ENCODE results near the gene SIL1. TPM values are rescaled to one million over a fixed set of nuclear protein-coding genes. Genes with fewer than 3 reads are reported as not detected.

SIL1 gene
- total and polyA plus RNA-seq, 2 donors from 2014 or later, result 48.6 to 91.7 TPM

GRCh38 chr5:139149477-139150199, 48.5 kb downstream of the SIL1 start:
- DNase-seq (no peak), FAIRE-seq (no peak)
- H3K27me3 ChIP-seq (ENCODE audit: control insufficient read depth, insufficient read depth, low read length), result no peaks in the 10 kb centered on the region
- no peak overlapping the region for H3K9ac ChIP-seq (ENCODE audit: low read length in 3 of 3)
- intact Hi-C loops (cut with DNase I), result no loop called here
- TF ChIP-seq CTCF (IDR thresholded peaks at IDR 0.05; ENCODE audit: borderline replicate concordance, extremely low read depth, insufficient read depth), result no peak
- peaks cover 2 to 20% (median 18%) of the 10 kb centered on the region in 3 donors for H3K4me1 ChIP-seq (ENCODE audit: control insufficient read depth in 2 of 3, insufficient read depth in 2 of 3, low read depth in 1 of 3, low read length in 3 of 3)
- no peak overlapping the region for H3K27ac ChIP-seq (ENCODE audit: low read depth in 2 of 2, low read length in 2 of 2)
- no peaks in the 10 kb centered on the region for H3K36me3 ChIP-seq (ENCODE audit: control insufficient read depth in 2 of 3, insufficient read depth in 3 of 3, low read length in 3 of 3)
- H3K9me3 ChIP-seq (ENCODE audit: control insufficient read depth in 2 of 3, insufficient read depth in 1 of 3, low read length in 3 of 3), result no peaks in the 10 kb centered on the region
- no peak overlapping the region for H3K4me3 ChIP-seq (ENCODE audit: low read length in 3 of 3)

GRCh38 chr5:139148986-139149385, 49.2 kb downstream of the SIL1 start:
- no peak overlapping the region for H3K4me3 ChIP-seq (ENCODE audit: low read length in 3 of 3)
- no peak overlapping the region for H3K27ac ChIP-seq (ENCODE audit: low read depth in 2 of 2, low read length in 2 of 2)
- no peaks in the 10 kb centered on the region for H3K9me3 ChIP-seq (ENCODE audit: control insufficient read depth in 2 of 3, insufficient read depth in 1 of 3, low read length in 3 of 3)
- no peaks in the 10 kb centered on the region for H3K36me3 ChIP-seq (ENCODE audit: control insufficient read depth in 2 of 3, insufficient read depth in 3 of 3, low read length in 3 of 3)
- H3K27me3 ChIP-seq (ENCODE audit: control insufficient read depth, insufficient read depth, low read length), result no peaks in the 10 kb centered on the region
- H3K4me1 ChIP-seq (ENCODE audit: control insufficient read depth in 2 of 3, insufficient read depth in 2 of 3, low read depth in 1 of 3, low read length in 3 of 3), result peaks cover 2 to 20% (median 18%) of the 10 kb centered on the region in 3 donors
- TF ChIP-seq CTCF (IDR thresholded peaks at IDR 0.05; ENCODE audit: borderline replicate concordance, extremely low read depth, insufficient read depth), result no peak
- FAIRE-seq (no peak), DNase-seq (no peak)
- no peak overlapping the region for H3K9ac ChIP-seq (ENCODE audit: low read length in 3 of 3)
- intact Hi-C loops (cut with DNase I), result no loop called here

GRCh38 chr5:139148306-139148705, 49.9 kb downstream of the SIL1 start:
- intact Hi-C loops (cut with DNase I), result no loop called here
- no peak for TF ChIP-seq CTCF (IDR thresholded peaks at IDR 0.05; ENCODE audit: borderline replicate concordance, extremely low read depth, insufficient read depth)
- no peak for FAIRE-seq
- H3K27me3 ChIP-seq (ENCODE audit: control insufficient read depth, insufficient read depth, low read length), result no peaks in the 10 kb centered on the region
- DNase-seq, result peak in 3 of 5 donors; percentile 21 to 77 (median 34)
- no peak overlapping the region for H3K9ac ChIP-seq (ENCODE audit: low read length in 3 of 3)
- no peaks in the 10 kb centered on the region for H3K36me3 ChIP-seq (ENCODE audit: control insufficient read depth in 2 of 3, insufficient read depth in 3 of 3, low read length in 3 of 3)
- H3K4me3 ChIP-seq (ENCODE audit: low read length in 3 of 3), result no peak overlapping the region
- H3K27ac ChIP-seq (ENCODE audit: low read depth in 2 of 2, low read length in 2 of 2), result peak overlapping the region in 1 of 2 donors; percentile 17
- H3K4me1 ChIP-seq (ENCODE audit: control insufficient read depth in 2 of 3, insufficient read depth in 2 of 3, low read depth in 1 of 3, low read length in 3 of 3), result peaks cover 2 to 20% (median 18%) of the 10 kb centered on the region in 3 donors
- no peaks in the 10 kb centered on the region for H3K9me3 ChIP-seq (ENCODE audit: control insufficient read depth in 2 of 3, insufficient read depth in 1 of 3, low read length in 3 of 3)
